Measurements from ENCODE around the gene ZNF124.

DNA sequence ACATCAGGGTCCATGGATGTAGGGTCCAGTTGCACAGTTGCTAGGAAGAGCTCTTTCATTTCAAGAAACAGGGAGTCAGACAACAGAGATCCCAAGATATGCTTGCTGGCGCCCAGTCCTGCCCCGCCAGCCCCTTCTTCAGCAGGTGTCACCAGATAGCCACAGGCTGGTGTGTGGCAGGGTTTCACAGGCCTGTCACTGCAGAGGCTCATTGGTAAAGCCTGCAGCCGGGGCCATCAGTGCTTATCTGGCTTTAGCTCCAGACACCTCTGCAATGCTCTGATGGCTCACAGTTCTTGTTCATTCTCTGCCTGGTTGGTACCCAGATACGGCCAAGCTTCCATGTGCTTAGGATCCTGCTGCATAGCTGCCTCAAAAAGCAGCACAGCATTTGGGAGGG, 12.4 kb upstream of the ZNF124 start:
- TF ChIP-seq CHD2 (IDR thresholded peaks at IDR 0.05; ENCODE audit: low read length, partially characterized antibody) (no peak), CTCF (IDR thresholded peaks at IDR 0.05) (no peak), POLR2A (IDR thresholded peaks at IDR 0.05; ENCODE audit: low read length) (no peak), RAD21 (conservative IDR thresholded peaks at IDR 0.05 in 1 of 2, IDR thresholded peaks at IDR 0.05 in 1 of 2) (no peak), RFX5 (IDR thresholded peaks at IDR 0.05) (no peak), JUN (IDR thresholded peaks at IDR 0.05) (no peak), BHLHE40 (IDR thresholded peaks at IDR 0.05; ENCODE audit: low read depth, low read length) (no peak), USF2 (IDR thresholded peaks at IDR 0.05) (no peak)
